Gastrocnemius medialis (tissue), 4 donors: ENCODE measurements around the gene HIVEP2.

Experiments
- CTCF ChIP-seq, 5 experiments: fragments of 450-650 bp in 3 of 5; fragments of 200-600 bp in 2 of 5; sonication (generic) in 2 of 5; IDR thresholded peaks in 4 of 5; conservative IDR thresholded peaks in 1 of 5; 1 replicate in 4 of 5; 2 replicates in 1 of 5; pipeline ENCODE4 v1.5.1; 2016 to 2019; ENCODE audit warnings: antibody characterized with exemption in 5 of 5, mild to moderate bottlenecking in 3 of 5, moderate library complexity in 3 of 5
- POLR2A ChIP-seq, 2 donors: fragments of 450-650 bp; IDR thresholded peaks; one replicate each; pipeline ENCODE4 v1.6.1; 2017; ENCODE audit warnings: antibody characterized with exemption in 2 of 2, mild to moderate bottlenecking in 2 of 2, moderate library complexity in 2 of 2

GRCh38 chr6:142912125-142912524 lies 32.9 kb downstream of the HIVEP2 start:
- TF ChIP-seq CTCF (IDR thresholded peaks at IDR 0.05 in 4 of 5, conservative IDR thresholded peaks at IDR 0.05 in 1 of 5), result no peak
- no peak for TF ChIP-seq POLR2A (IDR thresholded peaks at IDR 0.05)
